Fibroblast of lung (primary cell): ENCODE measurements around the gene SLC23A1. TPM values are rescaled to one million over a fixed set of nuclear protein-coding genes. Genes with fewer than 3 reads are reported as not detected.

Experiments used
- DNase-seq, 2 donors: peaks; one replicate each; pipeline versions ENCODE4 v3.0.0 to v3.0.0-alpha.2; 2010; ENCODE audit warnings: low read depth in 2 of 2
- H2AFZ ChIP-seq: 2 replicates; pipeline ENCODE4 v1.5.1; 2012; ENCODE audit warnings: low read length, control low read depth, inconsistent platforms
- H3K27ac ChIP-seq: 2 replicates; pipeline ENCODE4 v1.5.1; 2011; ENCODE audit warnings: low read length, control low read depth; ENCODE audit not compliant: insufficient read depth
- H3K27me3 ChIP-seq: 2 replicates; pipeline ENCODE4 v1.5.1; 2011; ENCODE audit warnings: mild to moderate bottlenecking, low read length; ENCODE audit not compliant: control insufficient read depth, insufficient read depth
- H3K36me3 ChIP-seq: 2 replicates; pipeline ENCODE4 v1.5.1; 2011; ENCODE audit warnings: low read length; ENCODE audit not compliant: control insufficient read depth, insufficient read depth
- H3K4me1 ChIP-seq: 2 replicates; pipeline ENCODE4 v1.5.1; 2011; ENCODE audit warnings: low read length; ENCODE audit not compliant: control insufficient read depth, insufficient read depth; ENCODE audit errors: extremely low read depth
- H3K4me2 ChIP-seq: 2 replicates; pipeline ENCODE4 v1.5.1; 2011; ENCODE audit warnings: low read length, control low read depth; ENCODE audit not compliant: insufficient read depth; ENCODE audit errors: extremely low read depth
- H3K4me3 ChIP-seq, 4 experiments: fragments of 200-600 bp in 1 of 4; sonication (generic) in 1 of 4; replicated peaks in 1 of 4; 2 replicates each; pipeline ENCODE4 v1.5.1; 2011 to 2016; ENCODE audit warnings: low read length in 4 of 4, low read depth in 3 of 4, mild to moderate bottlenecking in 3 of 4, control low read depth in 2 of 4, inconsistent platforms in 1 of 4, mixed read lengths in 1 of 4; ENCODE audit not compliant: insufficient read depth in 1 of 4; ENCODE audit errors: control extremely low read depth in 1 of 4
- H3K79me2 ChIP-seq: 2 replicates; pipeline ENCODE4 v1.5.1; 2012; ENCODE audit warnings: mild to moderate bottlenecking, low read length, inconsistent platforms; ENCODE audit not compliant: control insufficient read depth, insufficient read depth
- H3K9ac ChIP-seq: 2 replicates; pipeline ENCODE4 v1.5.1; 2011; ENCODE audit warnings: mild to moderate bottlenecking, low read length, control low read depth; ENCODE audit not compliant: insufficient read depth
- H3K9me3 ChIP-seq: 2 replicates; pipeline ENCODE4 v1.5.1; 2012; ENCODE audit warnings: low read depth, low read length; ENCODE audit not compliant: control insufficient read depth, insufficient read depth
- H4K20me1 ChIP-seq: 2 replicates; pipeline ENCODE4 v1.5.1; 2011; ENCODE audit warnings: low read length; ENCODE audit not compliant: control insufficient read depth, insufficient read depth; ENCODE audit errors: extremely low read depth
- EZH2 ChIP-seq: IDR thresholded peaks from 2 replicates; pipeline ENCODE4 v1.5.1; 2012; ENCODE audit warnings: low read length, control low read depth, mild to moderate bottlenecking; ENCODE audit errors: missing control alignments
- polyA plus RNA-seq, 2 donors: library from polyadenylated mRNA; depleted of rRNA in 1 of 2; stranded (reverse) in 1 of 2; unstranded in 1 of 2; fragments of >200 nt; gene quantifications; 2 replicates each; pipeline ENCODE4 v1.2.1, GENCODE V29; 2011 to 2012; ENCODE audit warnings: missing spikeins in 1 of 2
- total RNA-seq: library from RNA; depleted of rRNA; stranded (reverse); fragments of >200 nt; gene quantifications from 2 replicates; pipeline ENCODE4 v1.2.1, GENCODE V29; 2014
- TF ChIP-seq, protein P1 (sequence below), 2 donors: IDR thresholded peaks in 1 of 2; conservative IDR thresholded peaks in 1 of 2; 1 replicate in 1 of 2; 2 replicates in 1 of 2; pipeline ENCODE4 v1.5.1; 2011 to 2012; ENCODE audit warnings: low read length in 2 of 2, control low read depth in 1 of 2, inconsistent platforms in 1 of 2, low read depth in 1 of 2, mild to moderate bottlenecking in 1 of 2

Gene SLC23A1
- total and polyA plus RNA-seq, 2 donors (not counting 1 experiment from before 2014, with no cell fraction given), result not detected

DNA sequence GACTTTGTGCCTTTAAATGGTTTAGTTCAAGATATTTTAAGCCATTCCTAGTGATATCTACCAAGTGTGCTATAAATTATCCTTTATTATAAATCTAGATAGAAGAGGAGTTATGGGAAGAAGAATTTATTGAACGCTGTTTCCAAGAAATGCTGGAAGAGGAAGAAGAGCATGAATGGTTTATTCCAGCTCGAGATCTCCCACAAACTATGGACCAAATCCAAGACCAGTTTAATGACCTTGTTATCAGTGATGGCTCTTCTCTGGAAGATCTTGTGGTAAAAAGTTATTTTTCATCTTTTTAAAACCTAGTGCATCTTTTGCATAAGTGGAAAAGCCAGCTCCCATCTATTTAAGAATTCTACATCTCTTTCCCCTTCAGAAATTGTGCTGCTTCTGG, 18.6 kb downstream of the SLC23A1 start:
- H2AFZ ChIP-seq, result no peak overlapping the region
- peaks cover 2% of the 10 kb centered on the region for H3K36me3 ChIP-seq
- H3K4me1 ChIP-seq, result no peaks in the 10 kb centered on the region
- no peak overlapping the region for H3K9ac ChIP-seq
- TF ChIP-seq EZH2, result no peak
- TF ChIP-seq, protein P1, sequence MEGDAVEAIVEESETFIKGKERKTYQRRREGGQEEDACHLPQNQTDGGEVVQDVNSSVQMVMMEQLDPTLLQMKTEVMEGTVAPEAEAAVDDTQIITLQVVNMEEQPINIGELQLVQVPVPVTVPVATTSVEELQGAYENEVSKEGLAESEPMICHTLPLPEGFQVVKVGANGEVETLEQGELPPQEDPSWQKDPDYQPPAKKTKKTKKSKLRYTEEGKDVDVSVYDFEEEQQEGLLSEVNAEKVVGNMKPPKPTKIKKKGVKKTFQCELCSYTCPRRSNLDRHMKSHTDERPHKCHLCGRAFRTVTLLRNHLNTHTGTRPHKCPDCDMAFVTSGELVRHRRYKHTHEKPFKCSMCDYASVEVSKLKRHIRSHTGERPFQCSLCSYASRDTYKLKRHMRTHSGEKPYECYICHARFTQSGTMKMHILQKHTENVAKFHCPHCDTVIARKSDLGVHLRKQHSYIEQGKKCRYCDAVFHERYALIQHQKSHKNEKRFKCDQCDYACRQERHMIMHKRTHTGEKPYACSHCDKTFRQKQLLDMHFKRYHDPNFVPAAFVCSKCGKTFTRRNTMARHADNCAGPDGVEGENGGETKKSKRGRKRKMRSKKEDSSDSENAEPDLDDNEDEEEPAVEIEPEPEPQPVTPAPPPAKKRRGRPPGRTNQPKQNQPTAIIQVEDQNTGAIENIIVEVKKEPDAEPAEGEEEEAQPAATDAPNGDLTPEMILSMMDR (conservative IDR thresholded peaks at IDR 0.05 in 1 of 2, IDR thresholded peaks at IDR 0.05 in 1 of 2; ENCODE audit: low read depth in 1 of 2, low read length in 2 of 2), result no peak
- no peak overlapping the region for H3K4me2 ChIP-seq
- no peaks in the 10 kb centered on the region for H3K9me3 ChIP-seq
- H4K20me1 ChIP-seq, result no peaks in the 10 kb centered on the region
- DNase-seq, result no peak
- H3K27me3 ChIP-seq, result no peaks in the 10 kb centered on the region
- H3K27ac ChIP-seq, result no peak overlapping the region
- peaks cover 22% of the 10 kb centered on the region for H3K79me2 ChIP-seq
- no peak overlapping the region for H3K4me3 ChIP-seq

DNA sequence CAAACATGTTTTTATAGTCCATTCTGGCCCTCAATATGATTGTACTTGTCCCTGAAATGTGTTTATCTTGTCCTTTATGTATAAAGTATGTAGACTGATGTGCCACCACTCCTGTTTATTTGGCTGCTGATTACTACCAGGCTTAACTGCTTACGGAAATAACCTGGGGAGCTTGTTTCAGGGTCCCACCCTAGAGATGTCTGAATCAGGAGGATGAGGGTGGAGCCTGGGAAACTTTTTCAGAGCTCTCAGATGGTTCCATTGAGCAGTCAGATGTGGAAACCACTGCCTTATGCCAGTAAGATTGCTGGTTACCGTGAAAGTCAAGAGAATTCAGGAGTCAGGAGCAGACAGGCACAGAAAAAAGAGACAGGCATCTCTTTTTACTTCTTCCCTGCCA, 19.2 kb downstream of the SLC23A1 start:
- TF ChIP-seq, protein P1 (conservative IDR thresholded peaks at IDR 0.05 in 1 of 2, IDR thresholded peaks at IDR 0.05 in 1 of 2; ENCODE audit: low read depth in 1 of 2, low read length in 2 of 2), result no peak
- no peak for TF ChIP-seq EZH2
- H3K9ac ChIP-seq, result no peak overlapping the region
- no peak overlapping the region for H3K4me2 ChIP-seq
- H3K27ac ChIP-seq, result no peak overlapping the region
- DNase-seq, result no peak
- peaks cover 2% of the 10 kb centered on the region for H3K36me3 ChIP-seq
- no peak overlapping the region for H2AFZ ChIP-seq
- no peaks in the 10 kb centered on the region for H3K9me3 ChIP-seq
- no peak overlapping the region for H3K4me3 ChIP-seq
- peaks cover 23% of the 10 kb centered on the region for H3K79me2 ChIP-seq
- no peaks in the 10 kb centered on the region for H3K4me1 ChIP-seq
- no peaks in the 10 kb centered on the region for H4K20me1 ChIP-seq
- no peaks in the 10 kb centered on the region for H3K27me3 ChIP-seq

DNA sequence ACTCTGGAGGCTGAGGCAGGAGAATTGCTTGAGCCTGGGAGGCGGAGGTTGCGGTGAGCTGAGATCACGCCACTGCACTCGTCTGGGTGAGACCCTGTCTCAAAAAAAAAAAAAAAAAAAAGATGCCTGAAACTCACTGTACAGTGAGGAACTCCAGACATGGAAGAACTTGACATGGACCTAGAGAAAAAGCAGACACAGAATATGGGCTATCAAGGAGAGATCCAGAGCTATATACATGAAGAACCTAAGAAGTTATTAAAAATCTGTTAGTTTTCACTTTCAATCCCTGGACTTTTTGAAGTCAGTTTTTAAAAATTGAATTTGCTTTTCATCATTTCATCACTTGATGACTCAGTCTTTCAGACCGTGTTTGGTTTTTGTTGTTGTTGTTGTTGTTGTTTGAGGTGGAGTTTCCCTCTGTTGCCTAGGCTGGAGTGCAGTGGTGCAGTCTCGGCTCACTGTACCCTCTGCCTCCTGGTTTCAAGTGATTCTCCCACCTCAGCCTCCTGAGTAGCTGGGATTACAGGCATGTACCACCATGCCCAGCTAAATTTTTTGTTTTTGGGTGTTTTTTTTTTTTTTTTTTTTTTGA, 21.2 kb downstream of the SLC23A1 start:
- Histone ChIP-seq H3K9me3 (no peaks in the 10 kb centered on the region), H3K27me3 (no peaks in the 10 kb centered on the region), H4K20me1 (no peaks in the 10 kb centered on the region), H3K4me3 (no peak overlapping the region), H2AFZ (no peak overlapping the region), H3K79me2 (peaks cover 32% of the 10 kb centered on the region), H3K4me1 (no peaks in the 10 kb centered on the region), H3K36me3 (peaks cover 2% of the 10 kb centered on the region), H3K4me2 (no peak overlapping the region), H3K27ac (no peak overlapping the region), H3K9ac (no peak overlapping the region)
- TF ChIP-seq EZH2, result no peak
- TF ChIP-seq, protein P1 (conservative IDR thresholded peaks at IDR 0.05 in 1 of 2, IDR thresholded peaks at IDR 0.05 in 1 of 2; ENCODE audit: low read depth in 1 of 2, low read length in 2 of 2), result no peak
- no peak for DNase-seq
